Fibroblast of villous mesenchyme (primary cell): ENCODE measurements around the gene EIPR1. TPM values are rescaled to one million over a fixed set of nuclear protein-coding genes. Genes with fewer than 3 reads are reported as not detected.

Experiments
- DNase-seq: peaks from one replicate; pipeline ENCODE4 v3.0.0-alpha.2; 2010; ENCODE audit warnings: low read depth
- H3K4me3 ChIP-seq: 2 replicates; pipeline ENCODE4 v1.5.1; 2011; ENCODE audit warnings: low read depth, mild to moderate bottlenecking, low read length
- total RNA-seq: library from RNA; depleted of rRNA; stranded (reverse); fragments of >200 nt; gene quantifications from 2 replicates; pipeline ENCODE4 v1.2.3, GENCODE V29; 2012
- TF ChIP-seq, protein P1 (sequence below): IDR thresholded peaks from 2 replicates; pipeline ENCODE4 v1.5.1; 2012; ENCODE audit warnings: low read depth, mild to moderate bottlenecking, low read length; ENCODE audit not compliant: insufficient read depth

EIPR1 gene
- total RNA-seq, 1 donor: 32.4 TPM

DNA sequence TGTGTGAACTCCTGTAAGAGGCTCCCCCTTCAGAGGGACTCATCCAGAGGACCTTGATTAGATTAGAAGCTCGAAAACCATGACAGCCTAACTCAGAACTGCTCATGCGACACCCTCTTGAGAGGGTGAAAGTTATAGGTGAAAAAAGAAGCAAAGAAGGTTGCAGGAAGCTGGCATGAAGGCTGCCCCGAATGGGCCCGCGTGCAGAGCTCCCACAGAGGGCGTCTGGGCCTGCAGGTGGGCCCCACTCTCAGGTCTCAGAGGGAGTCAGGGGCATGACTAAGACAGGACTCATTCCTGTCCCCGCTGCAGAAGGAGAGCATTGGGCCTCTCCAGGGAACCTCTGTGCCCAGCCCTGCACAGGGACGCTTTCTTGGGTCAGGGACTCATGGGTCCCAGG, 235.4 kb downstream of the EIPR1 start:
- no peak overlapping the region for H3K4me3 ChIP-seq
- TF ChIP-seq, protein P1, sequence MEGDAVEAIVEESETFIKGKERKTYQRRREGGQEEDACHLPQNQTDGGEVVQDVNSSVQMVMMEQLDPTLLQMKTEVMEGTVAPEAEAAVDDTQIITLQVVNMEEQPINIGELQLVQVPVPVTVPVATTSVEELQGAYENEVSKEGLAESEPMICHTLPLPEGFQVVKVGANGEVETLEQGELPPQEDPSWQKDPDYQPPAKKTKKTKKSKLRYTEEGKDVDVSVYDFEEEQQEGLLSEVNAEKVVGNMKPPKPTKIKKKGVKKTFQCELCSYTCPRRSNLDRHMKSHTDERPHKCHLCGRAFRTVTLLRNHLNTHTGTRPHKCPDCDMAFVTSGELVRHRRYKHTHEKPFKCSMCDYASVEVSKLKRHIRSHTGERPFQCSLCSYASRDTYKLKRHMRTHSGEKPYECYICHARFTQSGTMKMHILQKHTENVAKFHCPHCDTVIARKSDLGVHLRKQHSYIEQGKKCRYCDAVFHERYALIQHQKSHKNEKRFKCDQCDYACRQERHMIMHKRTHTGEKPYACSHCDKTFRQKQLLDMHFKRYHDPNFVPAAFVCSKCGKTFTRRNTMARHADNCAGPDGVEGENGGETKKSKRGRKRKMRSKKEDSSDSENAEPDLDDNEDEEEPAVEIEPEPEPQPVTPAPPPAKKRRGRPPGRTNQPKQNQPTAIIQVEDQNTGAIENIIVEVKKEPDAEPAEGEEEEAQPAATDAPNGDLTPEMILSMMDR: no peak

DNA sequence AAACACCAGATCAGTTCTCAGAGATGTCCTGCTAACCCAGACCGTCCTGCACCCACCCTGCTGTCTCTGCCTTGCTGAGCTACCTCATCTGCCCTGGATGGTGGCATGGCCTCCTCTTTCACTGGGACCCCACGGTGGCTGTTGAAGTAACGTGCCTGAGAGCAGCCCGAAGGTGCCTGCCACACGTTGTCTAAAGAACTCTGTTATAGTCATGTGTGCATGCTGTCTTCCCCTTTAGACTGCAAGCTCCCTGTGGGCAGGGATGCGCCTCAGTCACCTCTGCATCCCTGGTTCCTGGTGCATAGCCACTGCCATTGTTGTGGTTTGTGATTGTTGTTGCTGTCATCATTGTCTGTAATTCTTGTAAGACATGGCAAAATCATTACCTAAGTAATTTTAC, 235.9 kb downstream of the EIPR1 start:
- TF ChIP-seq, protein P1: no peak
- DNase-seq: no peak
- H3K4me3 ChIP-seq: no peak overlapping the region

More for the DNA sequence above, 235.4 kb downstream of the EIPR1 start:
- no peak for DNase-seq

DNA sequence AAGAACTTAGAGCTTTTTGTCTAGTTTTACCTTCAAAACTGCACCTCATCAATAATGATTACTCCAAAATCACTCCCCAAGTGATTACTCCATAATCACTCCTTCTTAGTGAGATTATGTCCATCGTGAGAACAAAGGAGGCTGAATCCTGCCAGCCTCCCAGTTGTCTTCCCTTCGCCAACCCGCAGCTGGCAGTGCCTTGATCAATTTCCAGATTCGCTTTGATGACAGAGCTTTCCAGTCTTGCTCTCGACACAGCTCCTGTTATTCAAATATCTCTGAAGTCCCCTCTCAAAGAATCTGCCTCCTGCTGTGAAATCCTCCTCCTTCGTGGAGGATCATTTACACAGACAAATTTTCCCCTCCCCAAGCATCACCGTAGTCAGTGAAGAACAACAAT, 237.7 kb downstream of the EIPR1 start:
- DNase-seq: no peak
- no peak overlapping the region for H3K4me3 ChIP-seq

More for the DNA sequence above, 237.7 kb downstream of the EIPR1 start:
- TF ChIP-seq, protein P1: no peak

Other genes with a start within 250 kb of the EIPR1 start
- gene TRAPPC12, start 1.9 kb upstream of the EIPR1 start, total RNA-seq: 50.1 and 72.8 TPM in 2 replicates
- gene ADI1, start 141.7 kb upstream of the EIPR1 start, total RNA-seq: 47.7 and 66.5 TPM in 2 replicates
- gene RNASEH1, start 180.5 kb upstream of the EIPR1 start, total RNA-seq: 42.7 and 48.3 TPM in 2 replicates
- 1,279 and 1,357 TPM in 2 replicates for gene RPS7, start 197.4 kb upstream of the EIPR1 start, total RNA-seq
- gene COLEC11, start 217.3 kb upstream of the EIPR1 start, total RNA-seq: 0.43 and 1.6 TPM in 2 replicates